ENCODE measurements around the gene MYO7B. TPM values are rescaled to one million over a fixed set of nuclear protein-coding genes. Genes with fewer than 3 reads are reported as not detected.
A peak's percentile ranks its signal among the peaks of the same experiment; 100 is the strongest.

Gene MYO7B
- total RNA-seq, 5 donors from 2014 or later (not counting 1 experiment from before 2014, with no cell fraction given) = 0.13 to 0.96 (median 0.28) TPM; not detected in 1

- Histone ChIP-seq H3K27ac (ENCODE audit: low read length) (no peak overlapping the region), H3K4me1 (ENCODE audit: control insufficient read depth in 1 of 2, extremely low read depth in 1 of 2, insufficient read depth in 2 of 2, low read length in 2 of 2) (no peaks in the 10 kb centered on the region), H3K27me3 (replicated peaks in 1 of 2; ENCODE audit: control insufficient read depth in 2 of 2, extremely low read depth in 1 of 2, insufficient read depth in 2 of 2, low read length in 1 of 2) (no peaks in the 10 kb centered on the region), H3K4me3 (ENCODE audit: control insufficient read depth in 1 of 2, extremely low read depth in 1 of 2, low read length in 1 of 2) (no peak overlapping the region), H3K36me3 (ENCODE audit: control insufficient read depth in 2 of 2, extremely low read depth in 1 of 2, insufficient read depth in 1 of 2, low read length in 1 of 2) (peaks cover 6 to 52% of the 10 kb centered on the region in 2 donors), H3K9me3 (no peaks in the 10 kb centered on the region)
- Mint-ChIP-seq H3K9me3 (no peaks in the 10 kb centered on the region), H3K27ac (peak overlapping the region in 1 of 2 donors; percentile 0), H3K4me1 (peaks cover 30 to 38% (median 37%) of the 10 kb centered on the region in 3 donors), H3K27me3 (no peaks in the 10 kb centered on the region), H3K4me3 (no peak overlapping the region), H3K36me3 (peaks cover 47% of the 10 kb centered on the region)
- ATAC-seq (replicated peaks in 1 of 4) = no peak
- POLR2A ChIA-PET = interaction anchor here (0.5 to 1.2 kb wide), 3 partner anchors 14 to 603 kb away, joined by 3 to 7 read pairs (median 4); no protein-coding TSS in a partner anchor
- 87% methylated on average over 11 of the region's 11 CpGs for WGBS (ENCODE audit: insufficient coverage)
- DNase-seq = no peak
- CTCF ChIA-PET = interaction anchor here in 1 of 2 donors (0.8 kb wide), 1 partner anchor 25 kb away, joined by 7 read pairs; no protein-coding TSS in a partner anchor
These were observed 30.7 kb upstream of the MYO7B start for GRCh38 chr2:127504552-127505430.

GRCh38 chr2:127506510-127506909, 29.0 kb upstream of the MYO7B start:
- H3K27me3 ChIP-seq (replicated peaks in 1 of 2; ENCODE audit: control insufficient read depth in 2 of 2, extremely low read depth in 1 of 2, insufficient read depth in 2 of 2, low read length in 1 of 2) = no peaks in the 10 kb centered on the region
- Mint-ChIP-seq H3K4me3 (no peak overlapping the region), H3K9me3 (no peaks in the 10 kb centered on the region), H3K27ac (no peak overlapping the region), H3K27me3 (no peaks in the 10 kb centered on the region), H3K4me1 (peaks cover 47 to 55% (median 54%) of the 10 kb centered on the region in 3 donors), H3K36me3 (peaks cover 35% of the 10 kb centered on the region)
- WGBS (ENCODE audit: insufficient coverage) = no CpG with 5 or more reads among the region's 1 CpG
- DNase-seq = no peak
- no peak overlapping the region for H3K27ac ChIP-seq (ENCODE audit: low read length)
- H3K9me3 ChIP-seq = no peaks in the 10 kb centered on the region
- CTCF ChIA-PET = interaction anchor here (0.6 to 0.7 kb wide), 3 partner anchors 179 to 679 kb away, joined by 3 to 6 read pairs (median 3); no protein-coding TSS in a partner anchor
- POLR2A ChIA-PET = interaction anchor here in 1 of 2 donors (0.8 kb wide), 1 partner anchor 19 kb away, joined by 3 read pairs; no protein-coding TSS in a partner anchor
- H3K4me3 ChIP-seq (ENCODE audit: control insufficient read depth in 1 of 2, extremely low read depth in 1 of 2, low read length in 1 of 2) = no peak overlapping the region
- H3K4me1 ChIP-seq (ENCODE audit: control insufficient read depth in 1 of 2, extremely low read depth in 1 of 2, insufficient read depth in 2 of 2, low read length in 2 of 2) = no peaks in the 10 kb centered on the region
- H3K36me3 ChIP-seq (ENCODE audit: control insufficient read depth in 2 of 2, extremely low read depth in 1 of 2, insufficient read depth in 1 of 2, low read length in 1 of 2) = peaks cover 6 to 43% of the 10 kb centered on the region in 2 donors
- no peak for ATAC-seq (replicated peaks in 1 of 4)

GRCh38 chr2:127508023-127508630, 27.4 kb upstream of the MYO7B start:
- no peaks in the 10 kb centered on the region for H3K9me3 Mint-ChIP-seq
- H3K27me3 Mint-ChIP-seq = no peaks in the 10 kb centered on the region
- H3K36me3 Mint-ChIP-seq = peaks cover 27% of the 10 kb centered on the region
- ChIA-PET POLR2A (no interaction called here), CTCF (interaction anchor here in 1 of 2 donors (0.8 kb wide), 2 partner anchors 18 to 77 kb away, joined by 3 read pairs; partner anchors contain the start of gene IWS1)
- WGBS (ENCODE audit: insufficient coverage) = no CpG with 5 or more reads among the region's 4 CpGs
- H3K27ac Mint-ChIP-seq = no peak overlapping the region
- DNase-seq (no peak), ATAC-seq (replicated peaks in 1 of 4) (no peak)
- Histone ChIP-seq H3K4me1 (ENCODE audit: control insufficient read depth in 1 of 2, extremely low read depth in 1 of 2, insufficient read depth in 2 of 2, low read length in 2 of 2) (peaks cover 6% of the 10 kb centered on the region in 2 experiments), H3K9me3 (no peaks in the 10 kb centered on the region), H3K27me3 (replicated peaks in 1 of 2; ENCODE audit: control insufficient read depth in 2 of 2, extremely low read depth in 1 of 2, insufficient read depth in 2 of 2, low read length in 1 of 2) (no peaks in the 10 kb centered on the region), H3K27ac (ENCODE audit: low read length) (no peak overlapping the region), H3K4me3 (ENCODE audit: control insufficient read depth in 1 of 2, extremely low read depth in 1 of 2, low read length in 1 of 2) (no peak overlapping the region), H3K36me3 (ENCODE audit: control insufficient read depth in 2 of 2, extremely low read depth in 1 of 2, insufficient read depth in 1 of 2, low read length in 1 of 2) (peaks cover 6 to 28% of the 10 kb centered on the region in 2 donors)
- no peak overlapping the region for H3K4me3 Mint-ChIP-seq
- H3K4me1 Mint-ChIP-seq = peaks cover 60 to 68% (median 68%) of the 10 kb centered on the region in 3 donors

- H3K4me1 ChIP-seq (ENCODE audit: control insufficient read depth in 1 of 2, extremely low read depth in 1 of 2, insufficient read depth in 2 of 2, low read length in 2 of 2) = peaks cover 6 to 11% of the 10 kb centered on the region in 2 experiments
- Mint-ChIP-seq H3K36me3 (peaks cover 24% of the 10 kb centered on the region), H3K4me3 (peak overlapping the region in 1 of 3 donors; percentile 33), H3K27me3 (no peaks in the 10 kb centered on the region), H3K9me3 (no peaks in the 10 kb centered on the region), H3K4me1 (peaks cover 64 to 71% (median 70%) of the 10 kb centered on the region in 3 donors), H3K27ac (peak overlapping the region in 1 of 2 donors; percentile 3)
- ATAC-seq (replicated peaks in 1 of 4) = no peak
- H3K4me3 ChIP-seq (ENCODE audit: control insufficient read depth in 1 of 2, extremely low read depth in 1 of 2, low read length in 1 of 2) = no peak overlapping the region
- ChIA-PET CTCF (no interaction called here), POLR2A (no interaction called here)
- 60% methylated on average over 2 of the region's 3 CpGs for WGBS (ENCODE audit: insufficient coverage)
- no peak overlapping the region for H3K27ac ChIP-seq (ENCODE audit: low read length)
- DNase-seq = no peak
- H3K27me3 ChIP-seq (replicated peaks in 1 of 2; ENCODE audit: control insufficient read depth in 2 of 2, extremely low read depth in 1 of 2, insufficient read depth in 2 of 2, low read length in 1 of 2) = no peaks in the 10 kb centered on the region
- H3K9me3 ChIP-seq = no peaks in the 10 kb centered on the region
- H3K36me3 ChIP-seq (ENCODE audit: control insufficient read depth in 2 of 2, extremely low read depth in 1 of 2, insufficient read depth in 1 of 2, low read length in 1 of 2) = peaks cover 6 to 25% of the 10 kb centered on the region in 2 donors
These were observed 26.9 kb upstream of the MYO7B start for GRCh38 chr2:127508631-127509034.

GRCh38 chr2:127510073-127510472, 25.4 kb upstream of the MYO7B start:
- Histone ChIP-seq H3K36me3 (ENCODE audit: control insufficient read depth in 2 of 2, extremely low read depth in 1 of 2, insufficient read depth in 1 of 2, low read length in 1 of 2) (peaks cover 6 to 25% of the 10 kb centered on the region in 2 donors), H3K27ac (ENCODE audit: low read length) (no peak overlapping the region), H3K27me3 (replicated peaks in 1 of 2; ENCODE audit: control insufficient read depth in 2 of 2, extremely low read depth in 1 of 2, insufficient read depth in 2 of 2, low read length in 1 of 2) (no peaks in the 10 kb centered on the region), H3K9me3 (no peaks in the 10 kb centered on the region), H3K4me1 (ENCODE audit: control insufficient read depth in 1 of 2, extremely low read depth in 1 of 2, insufficient read depth in 2 of 2, low read length in 2 of 2) (peaks cover 13 to 16% of the 10 kb centered on the region in 2 experiments), H3K4me3 (ENCODE audit: control insufficient read depth in 1 of 2, extremely low read depth in 1 of 2, low read length in 1 of 2) (no peak overlapping the region)
- H3K9me3 Mint-ChIP-seq = no peaks in the 10 kb centered on the region
- ChIA-PET POLR2A (no interaction called here), CTCF (interaction anchor here in 1 of 2 donors (0.6 kb wide), 1 partner anchor 349 kb away, joined by 3 read pairs; no protein-coding TSS in a partner anchor)
- 80% methylated on average over 1 of the region's 2 CpGs for WGBS (ENCODE audit: insufficient coverage)
- no peak for ATAC-seq (replicated peaks in 1 of 4)
- H3K27me3 Mint-ChIP-seq = no peaks in the 10 kb centered on the region
- H3K36me3 Mint-ChIP-seq = peaks cover 21% of the 10 kb centered on the region
- peaks cover 76 to 80% (median 79%) of the 10 kb centered on the region in 3 donors for H3K4me1 Mint-ChIP-seq
- no peak for DNase-seq
- H3K4me3 Mint-ChIP-seq = no peak overlapping the region
- no peak overlapping the region for H3K27ac Mint-ChIP-seq

GRCh38 chr2:127511090-127511695, 24.3 kb upstream of the MYO7B start:
- WGBS (ENCODE audit: insufficient coverage) = 85% methylated on average over 2 of the region's 6 CpGs
- Mint-ChIP-seq H3K4me1 (peaks cover 87 to 91% (median 90%) of the 10 kb centered on the region in 3 donors), H3K36me3 (peaks cover 31% of the 10 kb centered on the region), H3K9me3 (no peaks in the 10 kb centered on the region), H3K27me3 (no peaks in the 10 kb centered on the region), H3K27ac (peak overlapping the region in 1 of 2 donors; percentile 23), H3K4me3 (no peak overlapping the region)
- Histone ChIP-seq H3K27me3 (replicated peaks in 1 of 2; ENCODE audit: control insufficient read depth in 2 of 2, extremely low read depth in 1 of 2, insufficient read depth in 2 of 2, low read length in 1 of 2) (no peaks in the 10 kb centered on the region), H3K36me3 (ENCODE audit: control insufficient read depth in 2 of 2, extremely low read depth in 1 of 2, insufficient read depth in 1 of 2, low read length in 1 of 2) (peaks cover 6 to 30% of the 10 kb centered on the region in 2 donors), H3K4me3 (ENCODE audit: control insufficient read depth in 1 of 2, extremely low read depth in 1 of 2, low read length in 1 of 2) (no peak overlapping the region), H3K4me1 (ENCODE audit: control insufficient read depth in 1 of 2, extremely low read depth in 1 of 2, insufficient read depth in 2 of 2, low read length in 2 of 2) (peaks cover 13 to 22% of the 10 kb centered on the region in 2 experiments), H3K27ac (ENCODE audit: low read length) (no peak overlapping the region), H3K9me3 (no peaks in the 10 kb centered on the region)
- CTCF ChIA-PET = no interaction called here
- POLR2A ChIA-PET = interaction anchor here in 1 of 2 donors (1.0 kb wide), 1 partner anchor 17 kb away, joined by 5 read pairs; no protein-coding TSS in a partner anchor
- no peak for ATAC-seq (replicated peaks in 1 of 4)
- DNase-seq = no peak
